Retina (tissue), 1 donor: ENCODE measurements around the gene ZNF365.
"Not testable (repeated sequence)": the region's sequence is repeated elsewhere in the genome, so short reads cannot be mapped to it uniquely, and the experiment has no call there.

Experiments used
- DNase-seq: peaks from one replicate; pipeline ENCODE4 v3.0.0-alpha.2; 2016

Gene ZNF365, protein sequence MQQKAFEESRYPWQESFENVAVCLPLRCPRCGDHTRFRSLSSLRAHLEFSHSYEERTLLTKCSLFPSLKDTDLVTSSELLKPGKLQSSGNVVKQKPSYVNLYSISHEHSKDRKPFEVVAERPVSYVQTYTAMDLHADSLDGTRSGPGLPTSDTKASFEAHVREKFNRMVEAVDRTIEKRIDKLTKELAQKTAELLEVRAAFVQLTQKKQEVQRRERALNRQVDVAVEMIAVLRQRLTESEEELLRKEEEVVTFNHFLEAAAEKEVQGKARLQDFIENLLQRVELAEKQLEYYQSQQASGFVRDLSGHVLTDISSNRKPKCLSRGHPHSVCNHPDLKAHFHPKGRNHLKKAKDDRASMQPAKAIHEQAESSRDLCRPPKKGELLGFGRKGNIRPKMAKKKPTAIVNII

GRCh38 chr10:62373995-62374861 lies at the start of gene ZNF365:
Gene ZNF365, plus strand, starts transcription at chr10:62374369. Its CDS starts 1,825 bp downstream, at chr10:62376194.
- DNase-seq: peak; percentile 79

DNA sequence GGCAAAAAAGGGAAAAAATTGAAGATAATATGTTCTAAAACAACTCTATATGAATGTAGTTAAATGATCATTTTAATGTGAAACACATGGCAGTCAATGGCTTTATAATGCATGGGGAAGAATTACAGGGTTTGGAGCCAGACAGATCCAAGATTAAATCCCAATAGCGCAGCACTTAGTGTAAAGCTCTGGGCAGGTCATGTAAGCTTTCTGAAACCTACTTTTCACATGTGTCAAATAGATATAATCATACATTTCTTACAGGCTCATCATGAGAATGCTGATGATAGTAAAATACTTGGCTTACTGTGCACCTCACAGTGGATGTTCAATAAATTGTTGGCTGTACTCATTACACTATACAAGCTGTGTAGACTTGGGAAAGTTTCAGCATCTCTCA lies 48.0 kb upstream of the ZNF365 start:
- DNase-seq: no peak

DNA sequence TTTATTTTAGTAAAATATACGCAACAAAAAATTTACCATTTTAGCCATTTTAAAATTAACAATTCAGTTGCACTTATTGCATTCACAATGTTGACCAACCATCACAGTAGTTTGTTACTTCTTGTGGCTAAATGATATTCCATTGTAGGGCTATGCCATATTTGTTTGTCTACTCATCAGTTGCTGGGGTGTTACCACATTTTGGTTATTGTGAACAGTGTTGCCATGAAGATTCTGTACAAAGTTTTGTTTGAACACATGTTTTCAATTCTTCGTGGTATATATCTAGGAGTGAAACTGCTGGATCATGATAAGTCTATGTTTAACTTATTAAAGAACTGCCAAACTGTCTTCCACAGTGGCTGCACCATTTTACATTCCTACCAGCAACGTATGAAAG lies 46.3 kb upstream of the ZNF365 start:
- no peak for DNase-seq

DNA sequence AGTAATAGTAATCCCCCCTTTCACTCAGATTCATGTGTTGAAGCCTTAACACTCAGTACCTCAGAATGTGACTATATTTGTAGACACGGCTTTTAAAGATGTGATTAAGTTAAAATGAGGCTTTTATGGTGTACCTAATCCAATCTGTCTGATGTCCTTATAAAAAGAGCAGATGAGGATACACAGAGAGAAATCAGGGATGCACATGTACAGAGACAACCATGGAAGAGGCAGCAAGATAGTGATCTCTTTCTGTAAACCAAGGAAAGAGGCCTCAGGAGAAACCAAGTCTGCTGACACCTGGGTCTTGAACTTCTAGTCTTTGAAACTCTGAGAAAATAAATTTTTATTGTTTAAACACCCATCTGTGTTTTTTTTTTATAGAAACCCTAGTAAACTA lies 44.0 kb upstream of the ZNF365 start:
- DNase-seq: no peak

GRCh38 chr10:62332406-62332805 lies 41.8 kb upstream of the ZNF365 start:
- no peak for DNase-seq

GRCh38 chr10:62333135-62333889 lies 40.9 kb upstream of the ZNF365 start:
- no peak for DNase-seq

- DNase-seq: no peak
Measured at GRCh38 chr10:62333988-62334682, 40.0 kb upstream of the ZNF365 start.

DNA sequence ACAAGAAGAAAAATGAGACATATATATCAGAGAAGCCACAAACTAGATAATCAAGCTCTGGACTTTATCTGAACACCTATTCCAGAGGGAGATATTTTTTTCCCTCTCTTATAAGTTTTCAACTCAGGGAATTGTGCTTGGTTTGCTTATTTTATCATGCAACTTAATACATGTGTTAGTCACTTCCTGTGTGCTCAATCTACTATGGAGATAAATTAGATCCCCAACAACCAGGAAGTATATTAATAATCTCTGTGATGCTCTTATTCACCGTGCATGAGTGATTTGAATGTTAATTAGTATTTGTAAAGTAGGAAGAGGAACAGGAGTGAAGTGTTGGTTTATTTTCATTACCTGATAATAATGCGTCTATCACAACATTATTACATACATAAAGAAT lies 38.8 kb upstream of the ZNF365 start:
- DNase-seq: no peak

DNA sequence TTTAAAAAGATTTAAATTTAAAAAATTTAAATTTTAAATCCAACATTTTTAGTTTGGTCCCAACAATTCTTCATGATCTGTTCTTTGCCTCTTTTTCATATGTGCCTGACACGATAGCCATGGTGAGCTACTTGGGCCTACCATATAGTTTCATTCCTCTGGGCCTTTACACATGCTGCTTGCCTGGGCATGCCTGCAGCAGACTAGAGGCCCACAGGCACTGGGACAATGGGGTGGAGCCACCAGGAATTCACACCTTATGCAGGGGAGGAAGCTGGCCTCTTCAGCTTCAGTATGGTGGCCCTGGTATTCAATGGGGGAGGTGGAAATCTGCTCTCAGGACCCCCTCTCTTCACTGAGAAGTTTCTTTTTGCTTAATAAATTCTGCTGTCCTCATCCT lies 37.8 kb upstream of the ZNF365 start:
- no peak for DNase-seq

DNA sequence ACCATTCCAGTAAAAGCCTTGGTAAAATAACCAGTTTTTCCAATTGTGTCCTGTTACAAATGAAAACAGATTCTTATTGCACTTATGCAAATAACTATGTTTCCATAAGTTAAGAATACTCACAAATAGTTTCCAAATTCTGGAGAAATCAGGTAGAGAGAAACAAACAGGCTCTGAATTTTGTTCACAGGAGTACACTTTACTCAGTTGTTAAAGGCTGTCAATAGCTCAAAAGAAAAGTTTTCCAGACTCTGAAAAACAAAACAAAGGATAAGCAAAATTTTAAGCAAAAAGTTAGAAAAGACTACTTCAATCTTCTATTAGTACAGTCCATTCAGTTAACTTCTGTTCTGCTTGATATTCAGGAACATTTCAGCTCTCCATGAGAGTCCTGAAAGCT lies 32.8 kb upstream of the ZNF365 start:
- no peak for DNase-seq

DNA sequence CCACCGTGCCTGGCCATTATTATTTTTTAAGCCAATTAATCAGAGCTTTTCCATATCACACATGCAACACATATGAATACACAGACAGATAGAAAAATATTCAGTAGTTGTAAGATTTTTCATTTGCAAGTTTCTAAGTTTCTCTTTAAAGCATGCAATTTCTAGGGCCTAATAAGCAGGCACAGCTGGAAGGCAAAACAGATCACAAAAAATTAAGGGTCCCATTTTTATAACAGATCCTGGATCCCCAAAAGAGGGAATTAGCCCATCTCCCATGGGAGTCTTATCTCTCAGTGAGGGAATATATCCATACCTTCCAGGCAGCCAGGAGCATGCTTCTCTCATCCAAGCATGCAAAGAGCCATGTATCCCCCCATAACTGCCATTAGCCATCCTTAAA lies 31.2 kb upstream of the ZNF365 start:
- no peak for DNase-seq

DNA sequence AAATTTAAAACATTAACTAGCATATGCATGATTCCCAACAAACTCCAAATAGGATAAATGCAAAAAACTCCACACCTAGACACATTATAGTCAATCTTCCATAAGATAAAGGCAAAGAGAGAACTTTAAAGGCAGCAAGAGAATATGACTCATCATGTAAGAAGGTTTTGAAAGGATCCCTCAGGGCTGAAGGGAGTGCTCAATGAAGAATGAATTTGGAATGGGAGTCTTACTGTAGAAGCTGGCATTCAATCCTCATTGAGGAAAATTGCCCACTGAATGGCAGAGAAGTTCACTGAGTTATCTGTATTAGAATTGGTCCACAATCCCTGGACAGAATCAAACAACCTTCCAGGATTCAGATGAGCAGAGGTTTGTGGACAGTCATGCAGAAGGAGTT lies 26.1 kb upstream of the ZNF365 start:
- no peak for DNase-seq

- DNase-seq: no peak
Measured at GRCh38 chr10:62352356-62352970, 21.7 kb upstream of the ZNF365 start.

DNA sequence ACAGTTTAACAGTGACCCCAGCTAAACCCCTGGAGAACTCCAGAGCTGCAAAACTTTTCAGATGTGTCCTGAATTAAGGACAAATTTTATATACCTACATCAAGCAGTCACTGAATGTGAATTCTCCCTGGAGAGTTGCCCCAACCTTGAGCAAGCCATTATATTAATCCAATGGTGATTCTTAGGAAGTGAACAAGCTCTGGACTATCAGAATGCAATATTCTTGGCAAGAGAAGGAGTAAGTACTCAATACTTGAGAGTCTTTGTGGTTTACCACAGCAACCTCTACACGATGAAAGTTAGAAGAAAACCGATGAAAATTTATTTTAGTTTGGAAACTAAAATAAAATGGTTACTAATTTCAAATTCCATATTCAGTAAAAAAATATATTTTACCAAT lies 19.3 kb upstream of the ZNF365 start:
- DNase-seq: no peak

DNA sequence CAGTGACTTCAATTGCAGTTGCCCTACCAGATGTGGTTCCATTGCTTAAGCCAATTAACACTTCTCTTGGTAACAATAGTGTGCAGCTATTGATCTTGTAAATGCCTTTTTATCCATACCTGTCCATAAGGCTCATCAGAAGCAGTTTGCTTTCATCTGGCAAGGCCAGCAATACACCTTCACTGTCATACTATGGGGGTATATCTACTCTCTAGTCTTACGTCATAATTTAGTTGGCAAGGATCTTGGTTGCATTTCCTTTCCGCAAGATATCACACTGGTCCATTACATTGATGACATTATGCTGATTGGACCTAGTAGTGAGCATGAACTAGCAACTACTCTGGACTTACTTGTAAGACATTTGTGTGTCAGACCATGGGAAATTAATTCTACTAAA lies 17.7 kb upstream of the ZNF365 start:
- no peak for DNase-seq

DNA sequence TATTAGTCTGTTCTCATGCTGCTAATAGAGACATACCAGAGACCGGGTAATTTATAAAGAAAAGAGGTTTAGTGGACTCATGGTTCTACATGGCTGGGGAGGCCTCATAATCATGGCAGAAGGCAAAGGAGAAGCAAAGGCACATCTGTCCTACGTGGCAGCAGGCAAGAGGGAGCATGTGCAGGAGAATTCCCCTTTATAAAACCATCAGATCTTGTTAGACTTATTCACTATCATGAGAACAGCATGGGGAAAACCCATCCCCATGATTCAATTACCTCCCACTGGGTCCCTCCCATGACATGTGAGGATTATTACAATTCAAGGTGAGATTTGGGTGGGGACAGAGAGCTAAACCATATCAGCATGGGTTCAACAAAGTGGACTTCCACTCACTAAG lies 16.0 kb upstream of the ZNF365 start:
- not testable (repeated sequence) for DNase-seq

DNA sequence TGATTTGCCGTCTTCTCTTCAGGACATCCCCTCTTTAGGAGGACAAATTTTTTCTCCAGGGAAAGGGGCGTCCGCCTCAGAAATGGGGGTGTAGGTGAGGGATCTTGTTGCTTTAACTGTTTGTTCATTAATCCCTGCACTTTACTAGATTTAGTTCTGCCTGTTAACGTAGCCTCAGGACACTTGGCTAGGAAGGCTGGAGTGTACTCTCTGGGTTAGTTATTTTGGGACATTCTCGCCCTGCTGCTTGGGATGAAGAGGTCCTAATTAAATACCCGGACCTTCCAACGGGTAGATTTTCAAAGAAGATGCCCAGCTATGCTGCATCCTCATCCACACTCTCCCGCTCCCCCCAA lies 552 bp upstream of the ZNF365 start:
- DNase-seq: no peak

- DNase-seq: no peak
Measured at GRCh38 chr10:62374862-62375710, 917 bp downstream of the ZNF365 start.

DNA sequence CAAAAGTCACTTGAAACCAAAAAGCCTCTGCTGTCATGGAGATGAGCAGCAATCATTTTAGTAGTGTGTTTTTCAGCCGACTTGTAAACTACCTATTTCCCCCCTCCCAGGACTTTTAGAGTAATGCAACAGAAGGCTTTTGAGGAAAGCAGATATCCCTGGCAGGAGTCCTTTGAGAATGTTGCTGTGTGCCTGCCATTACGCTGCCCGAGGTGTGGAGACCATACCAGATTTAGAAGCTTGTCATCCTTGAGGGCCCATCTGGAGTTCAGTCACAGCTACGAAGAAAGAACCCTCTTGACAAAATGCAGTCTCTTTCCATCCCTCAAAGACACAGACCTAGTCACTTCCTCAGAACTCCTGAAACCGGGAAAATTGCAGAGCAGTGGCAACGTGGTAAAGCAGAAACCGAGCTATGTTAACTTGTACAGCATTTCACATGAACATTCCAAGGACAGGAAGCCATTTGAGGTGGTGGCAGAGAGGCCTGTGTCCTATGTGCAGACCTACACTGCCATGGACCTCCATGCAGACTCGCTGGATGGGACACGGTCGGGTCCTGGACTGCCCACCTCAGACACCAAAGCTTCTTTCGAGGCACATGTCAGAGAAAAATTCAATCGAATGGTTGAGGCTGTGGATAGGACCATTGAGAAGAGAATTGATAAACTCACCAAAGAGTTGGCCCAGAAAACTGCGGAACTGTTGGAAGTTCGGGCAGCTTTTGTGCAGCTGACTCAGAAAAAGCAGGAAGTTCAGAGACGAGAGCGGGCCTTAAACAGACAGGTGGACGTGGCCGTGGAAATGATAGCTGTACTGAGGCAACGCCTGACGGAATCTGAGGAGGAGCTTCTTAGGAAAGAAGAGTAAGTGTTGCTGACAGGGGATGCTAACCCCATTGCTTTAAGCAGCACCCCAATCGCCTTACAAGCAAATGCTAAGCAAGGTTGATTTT lies 2.2 kb downstream of the ZNF365 start:
- no peak for DNase-seq

GRCh38 chr10:62377026-62377415 lies 2.9 kb downstream of the ZNF365 start:
- DNase-seq: no peak
